Fibroblast of mammary gland (primary cell): ENCODE results near the gene IGFALS.

Experiments used
- DNase-seq: peaks from one replicate; pipeline ENCODE4 v3.0.0-alpha.2; 2010; ENCODE audit warnings: low read depth
- H3K4me3 ChIP-seq: 2 replicates; pipeline ENCODE4 v1.5.1; 2011; ENCODE audit warnings: low read depth, mild to moderate bottlenecking, low read length, moderate library complexity; ENCODE audit not compliant: control insufficient read depth
- CTCF ChIP-seq: conservative IDR thresholded peaks from 2 replicates; pipeline ENCODE4 v1.5.1; 2011; ENCODE audit warnings: low read depth, low read length, inconsistent platforms; ENCODE audit not compliant: control insufficient read depth, insufficient read depth

Gene IGFALS

GRCh38 chr16:1775846-1776671, 17.4 kb downstream of the IGFALS start:
- no peak overlapping the region for H3K4me3 ChIP-seq
- no peak for DNase-seq
- TF ChIP-seq CTCF: no peak

- no peak overlapping the region for H3K4me3 ChIP-seq
- TF ChIP-seq CTCF: no peak
- DNase-seq: no peak
These were observed 18.3 kb downstream of the IGFALS start for GRCh38 chr16:1775006-1775845.

- no peak for DNase-seq
- no peak for TF ChIP-seq CTCF
- H3K4me3 ChIP-seq: peak overlapping the region; percentile 69
These were observed 19.1 kb downstream of the IGFALS start for GRCh38 chr16:1774448-1774780.

- TF ChIP-seq CTCF: no peak
- peak overlapping the region; percentile 69 for H3K4me3 ChIP-seq
- peak; percentile 42 for DNase-seq
These were observed 19.6 kb downstream of the IGFALS start for GRCh38 chr16:1773703-1774447.

- peak within 1 kb of the TSS; percentile 69 for H3K4me3 ChIP-seq
- DNase-seq: peak; percentile 79
- TF ChIP-seq CTCF: peak; percentile 38
These were observed 20.4 kb downstream of the IGFALS start, which contains the start of gene MRPS34 for GRCh38 chr16:1772908-1773702. Gene MRPS34, minus strand, starts transcription at chr16:1773134. Its CDS starts 15 bp downstream, at chr16:1773119.

GRCh38 chr16:1772362-1772907, 21.1 kb downstream of the IGFALS start, which contains the start of gene EME2:
Gene EME2, plus strand, starts transcription at chr16:1772810. Its CDS starts 418 bp downstream, at chr16:1773228.
- peak; percentile 33 for DNase-seq
- no peak for TF ChIP-seq CTCF
- peak within 1 kb of the TSS; percentile 69 for H3K4me3 ChIP-seq
